ENCODE data around the gene GPATCH4. TPM values are rescaled to one million over a fixed set of nuclear protein-coding genes. Genes with fewer than 3 reads are reported as not detected.

GPATCH4 gene
- total RNA-seq, 4 donors from 2014 or later = 30.2 to 77.5 (median 35.5) TPM

GRCh38 chr1:156549390-156549789 lies 51.9 kb downstream of the GPATCH4 start:
- no peak for ATAC-seq (ENCODE audit: low FRiP score)
- TF ChIP-seq CTCF (IDR thresholded peaks at IDR 0.05) = no peak
- no peak for DNase-seq (ENCODE audit: low spot score)

GRCh38 chr1:156547982-156548381 lies 53.3 kb downstream of the GPATCH4 start:
- ATAC-seq (ENCODE audit: low FRiP score) (no peak), DNase-seq (ENCODE audit: low spot score) (no peak)
- no peak for TF ChIP-seq CTCF (IDR thresholded peaks at IDR 0.05)

GRCh38 chr1:156547434-156547833 lies 53.8 kb downstream of the GPATCH4 start:
- DNase-seq (ENCODE audit: low spot score) (no peak), ATAC-seq (ENCODE audit: low FRiP score) (no peak)
- no peak for TF ChIP-seq CTCF (IDR thresholded peaks at IDR 0.05)

GRCh38 chr1:156546267-156546666 lies 55.0 kb downstream of the GPATCH4 start:
- no peak for DNase-seq (ENCODE audit: low spot score)
- TF ChIP-seq CTCF (IDR thresholded peaks at IDR 0.05) = no peak

GRCh38 chr1:156544592-156545102 lies 56.6 kb downstream of the GPATCH4 start:
- ATAC-seq (ENCODE audit: low FRiP score) (no peak), DNase-seq (ENCODE audit: low spot score) (no peak)
- TF ChIP-seq CTCF (IDR thresholded peaks at IDR 0.05) = no peak

More at GRCh38 chr1:156546267-156546666, 55.0 kb downstream of the GPATCH4 start:
- ATAC-seq (ENCODE audit: low FRiP score) = no peak

Other genes with a start within 250 kb of the GPATCH4 start
- not detected for gene RHBG, start 232.3 kb downstream of the GPATCH4 start, total RNA-seq
- 10 to 100 TPM; 22.8 to 33.8 (median 28.1) TPM for gene MEF2D, start 100.7 kb downstream of the GPATCH4 start, total RNA-seq
- gene IQGAP3, start 28.9 kb downstream of the GPATCH4 start, total RNA-seq = 1 to 10 TPM in 1 of 4 donors, under 1 TPM in 3; 0.16 to 4.2 (median 0.23) TPM
- gene TTC24, start 21.8 kb downstream of the GPATCH4 start, total RNA-seq = not detected
- gene NAXE, start 9.7 kb downstream of the GPATCH4 start, total RNA-seq = 10 to 100 TPM; 49.4 to 71.5 (median 58.9) TPM
- 1 to 10 TPM in 1 of 4 donors, not detected in 3; 2.8 TPM for gene HAPLN2, start 17.9 kb upstream of the GPATCH4 start, total RNA-seq
- gene BCAN, start 40.6 kb upstream of the GPATCH4 start, total RNA-seq = not detected
- gene NES, start 75.9 kb upstream of the GPATCH4 start, total RNA-seq = 10 to 100 TPM; 17.4 to 76.4 (median 27.7) TPM
- gene CRABP2, start 104.1 kb upstream of the GPATCH4 start, total RNA-seq = 1 to 10 TPM in 3 of 4 donors, not detected in 1; 4.5 to 8.8 (median 8.8) TPM
- gene METTL25B, start 127.0 kb upstream of the GPATCH4 start, total RNA-seq = 10 to 100 TPM; 12.1 to 25.4 (median 18.8) TPM
- 10 to 100 TPM; 19.8 to 34.1 (median 28.2) TPM for gene ISG20L2, start 127.3 kb upstream of the GPATCH4 start, total RNA-seq
- 10 to 100 TPM; 45.0 to 74.4 (median 69.8) TPM for gene MRPL24, start 139.6 kb upstream of the GPATCH4 start, total RNA-seq
- 100 to 1,000 TPM; 124 to 242 (median 137) TPM for gene HDGF, start 150.2 kb upstream of the GPATCH4 start, total RNA-seq
- gene PRCC, start 166.1 kb upstream of the GPATCH4 start, total RNA-seq = 10 to 100 TPM; 25.5 to 34.7 (median 28.2) TPM
- 1 to 10 TPM; 2.2 to 6.5 (median 3.7) TPM for gene SH2D2A, start 215.4 kb upstream of the GPATCH4 start, total RNA-seq

Measured in omental fat pad (tissue), 4 donors.